K562 (cell line): ENCODE data around the gene CLASP1. TPM values are rescaled to one million over a fixed set of nuclear protein-coding genes. Genes with fewer than 3 reads are reported as not detected.

Experiments used
- ATAC-seq: fragments of 200-7000 bp; cut with Tn5 transposase; 3 replicates; pipeline ENCODE4 v1.9.1; 2020; ENCODE audit warnings: moderate library complexity
- BruUV-seq: library from RNA; stranded (reverse); fragments of 400-500 nt; replicated peaks from 2 replicates; lab custom pipeline; 2021; lab: Mats Ljungman, UMichigan
- CTCF ChIA-PET: fragments of 300-600 bp; formaldehyde crosslinking; extraction: SDS; loops from one replicate; lab custom pipeline; 2021; ENCODE audit warnings: low intra/inter-chr PET ratio; lab: Yijun Ruan, JAX
- POLR2A ChIA-PET: fragments of 300-600, 350-650 bp; sonication (Branson Sonifier 250); formaldehyde crosslinking; extraction: SDS; loops from one replicate; lab custom pipeline; 2021; ENCODE audit warnings: antibody characterized with exemption, inconsistent platforms; lab: Yijun Ruan, JAX
- DNase-seq, 4 experiments: peaks; one replicate each; pipeline versions ENCODE4 v3.0.0 to v3.0.0-alpha.2; 2011 to 2018; ENCODE audit warnings: low spot score in 3 of 4, mixed read lengths in 3 of 4; ENCODE audit errors: extremely low read depth in 1 of 4
- FAIRE-seq: peaks from 2 replicates; lab custom pipeline; 2011; peaks lifted over from hg19 to GRCh38; lab: Jason Lieb, UNC
- H2AFZ ChIP-seq: 2 replicates; pipeline ENCODE4 v1.6.0; 2011; ENCODE audit warnings: low read depth, low read length, control low read depth, inconsistent platforms
- H3K27ac ChIP-seq: fragments of 200-600 bp; 3 replicates; pipeline ENCODE4 v1.8.0; 2011; ENCODE audit warnings: low read depth, mild to moderate bottlenecking, control low read depth, inconsistent platforms, low read length, moderate library complexity, mixed read lengths; ENCODE audit errors: extremely low read depth
- H3K27me3 ChIP-seq, 2 experiments: fragments of 300-600 bp in 1 of 2; 2 replicates in 1 of 2; 3 replicates in 1 of 2; pipeline versions ENCODE4 v1.6.0 to v1.8.0; 2011; ENCODE audit warnings: inconsistent platforms in 2 of 2, low read length in 2 of 2, mild to moderate bottlenecking in 1 of 2, mixed read lengths in 1 of 2, moderate library complexity in 1 of 2; ENCODE audit not compliant: control insufficient read depth in 2 of 2, insufficient read depth in 2 of 2
- H3K36me3 ChIP-seq: fragments of 300-600 bp; 3 replicates; pipeline ENCODE4 v1.8.0; 2011; ENCODE audit warnings: mild to moderate bottlenecking, low read length, inconsistent platforms; ENCODE audit not compliant: control insufficient read depth, insufficient read depth
- H3K4me1 ChIP-seq, 2 experiments: fragments of 200-600 bp in 1 of 2; replicated peaks in 1 of 2; 2 replicates in 1 of 2; 3 replicates in 1 of 2; pipeline versions ENCODE4 v1.5.1 to v1.8.0; 2011; ENCODE audit warnings: inconsistent platforms in 2 of 2, low read length in 2 of 2, mild to moderate bottlenecking in 1 of 2, mixed read lengths in 1 of 2, moderate library complexity in 1 of 2; ENCODE audit not compliant: control insufficient read depth in 2 of 2, insufficient read depth in 2 of 2
- H3K4me2 ChIP-seq: 2 replicates; pipeline ENCODE4 v1.6.1; 2011; ENCODE audit warnings: low read length, control low read depth, inconsistent platforms, mixed read lengths; ENCODE audit not compliant: insufficient read depth
- H3K4me3 ChIP-seq: fragments of 200-600 bp; sonication (generic), shearing (Covaris generic); 2 replicates; pipeline ENCODE4 v1.5.1; 2016; ENCODE audit warnings: control low read depth, inconsistent platforms
- H3K79me2 ChIP-seq: fragments of 200-600 bp; 3 replicates; pipeline ENCODE4 v1.8.0; 2011; ENCODE audit warnings: low read length, inconsistent platforms; ENCODE audit not compliant: control insufficient read depth, insufficient read depth
- H3K9ac ChIP-seq, 2 experiments: 2 replicates each; pipeline versions ENCODE4 v1.6.0 to v1.6.1; 2011; ENCODE audit warnings: low read depth in 2 of 2, low read length in 2 of 2, control low read depth in 1 of 2, inconsistent platforms in 1 of 2, mild to moderate bottlenecking in 1 of 2, mixed read lengths in 1 of 2; ENCODE audit not compliant: insufficient read depth in 1 of 2
- H3K9me1 ChIP-seq: one replicate; pipeline ENCODE4 v1.6.0; 2011; ENCODE audit warnings: inconsistent platforms, mild to moderate bottlenecking, low read length, moderate library complexity; ENCODE audit not compliant: control insufficient read depth, insufficient read depth
- H3K9me3 ChIP-seq: replicated peaks from 2 replicates; pipeline ENCODE4 v1.5.1; 2011; ENCODE audit warnings: low read depth, low read length, inconsistent platforms; ENCODE audit not compliant: control insufficient read depth, insufficient read depth
- H4K20me1 ChIP-seq: replicated peaks from 2 replicates; pipeline ENCODE4 v1.6.1; 2011; ENCODE audit warnings: low read length, inconsistent platforms, mixed read lengths; ENCODE audit not compliant: control insufficient read depth, insufficient read depth
- ARNT ChIP-seq, 2 experiments: fragments of 450-650 bp; IDR thresholded peaks; 2 replicates each; pipeline ENCODE4 v1.6.1; 2016; ENCODE audit warnings: mild to moderate bottlenecking in 1 of 2
- ATF7 ChIP-seq: fragments of 450-650 bp; IDR thresholded peaks from 2 replicates; pipeline ENCODE4 v1.7.1; 2014; ENCODE audit warnings: mild to moderate bottlenecking, moderate library complexity
- CBX1 ChIP-seq: sonication (generic); IDR thresholded peaks from 2 replicates; pipeline ENCODE4 v1.6.1; 2016; ENCODE audit warnings: antibody characterized with exemption, low read depth, mild to moderate bottlenecking
- CBX3 ChIP-seq, 2 experiments: IDR thresholded peaks; 1 replicate in 1 of 2; 2 replicates in 1 of 2; pipeline ENCODE4 v1.6.1; 2012; ENCODE audit warnings: inconsistent platforms in 2 of 2, low read length in 2 of 2, borderline replicate concordance in 1 of 2, control low read depth in 1 of 2
- CBX5 ChIP-seq: IDR thresholded peaks from 2 replicates; pipeline ENCODE4 v1.6.1; 2014; ENCODE audit warnings: low read depth, borderline replicate concordance
- LEF1 ChIP-seq: fragments of 450-650 bp; IDR thresholded peaks from 2 replicates; pipeline ENCODE4 v1.6.1; 2016; ENCODE audit warnings: mild to moderate bottlenecking
- PHF21A ChIP-seq: fragments of 450-650 bp; IDR thresholded peaks from 2 replicates; pipeline ENCODE4 v1.6.1; 2017; ENCODE audit warnings: low read depth, borderline replicate concordance
- TRIM28 ChIP-seq: fragments of 450-650 bp; IDR thresholded peaks from 2 replicates; pipeline ENCODE4 v1.6.1; 2017
- ZEB2 ChIP-seq: fragments of 450-650 bp; IDR thresholded peaks from 2 replicates; pipeline ENCODE4 v1.6.1; 2016
- ZNF280A ChIP-seq: fragments of 450-650 bp; IDR thresholded peaks from 2 replicates; pipeline ENCODE4 v1.6.1; 2018; ENCODE audit warnings: mild to moderate bottlenecking, low read depth; ENCODE audit not compliant: partially characterized antibody
- ZNF561 ChIP-seq: fragments of 450-650 bp; formaldehyde crosslinking; conservative IDR thresholded peaks from 2 replicates; pipeline ENCODE4 v1.4.0; 2020; ENCODE audit warnings: mild to moderate bottlenecking, moderate library complexity
- ZNF592 ChIP-seq: fragments of 450-650 bp; IDR thresholded peaks from 2 replicates; pipeline ENCODE4 v1.6.1; 2017; ENCODE audit warnings: antibody characterized with exemption, mild to moderate bottlenecking
- WGBS: fragments of 100-300 bp; shearing (Covaris generic); methylation state at CpG from one replicate; pipeline ENCODE4 v1.1.6; 2016; ENCODE audit warnings: low coverage, mixed read lengths; ENCODE audit not compliant: insufficient coverage; ENCODE audit errors: missing lambda C conversion rate; 5-methylcytosine and 5-hydroxymethylcytosine counted together
- in situ Hi-C: fragments of 300-500 bp; cut with MboI; formaldehyde crosslinking; loops from 4 replicates; pipeline ENCODE4 v1.15.0; 2018; ENCODE audit warnings: inconsistent platforms, mixed read lengths
- intact Hi-C: fragments of 100-400 bp; cut with micrococcal nuclease; formaldehyde crosslinking; loops from 2 replicates; pipeline ENCODE4 v1.14.2; 2022
- polyA plus RNA-seq, 8 experiments: library from polyadenylated mRNA; depleted of rRNA in 4 of 8; stranded (reverse) in 5 of 8; unstranded in 3 of 8; fragments of >200 nt; fragmentation: Nextera tagmentation in 2 of 8; fragmentation: Illumina TruSeq in 1 of 8; extraction: Ambion mirVana in 2 of 8; extraction: Trizol in 1 of 8; gene quantifications; 2 replicates each; pipeline versions ENCODE4 v1.2.1 to v1.2.3, GENCODE V29; 2011 to 2014; ENCODE audit warnings: inconsistent platforms in 1 of 8, missing spikeins in 1 of 8
- total RNA-seq, 7 experiments: library from RNA; depleted of rRNA in 6 of 7; stranded (reverse); fragments of >200 nt in 6 of 7; fragmentation: Illumina TruSeq in 2 of 7; extraction: Trizol in 2 of 7; gene quantifications; 2 replicates each; pipeline versions ENCODE4 v1.2.1 to v1.2.3, GENCODE V29; 2011 to 2021; ENCODE audit warnings: low replicate concordance in 1 of 7

CLASP1 gene
- total and polyA plus RNA-seq, 9 of the 15 experiments (the other 6 are each of a cell fraction or from before 2014, with no cell fraction given), result 1.7 to 40.3 (median 20.7) TPM

- no peak for TF ChIP-seq ZNF592
These were observed 37.0 kb upstream of the CLASP1 start (continued) for GRCh38 chr2:121686218-121686617.

GRCh38 chr2:121682396-121683298 is 33.4 kb upstream of the CLASP1 start:
- no peaks in the 10 kb centered on the region for H3K36me3 ChIP-seq
- no peak for DNase-seq
- 37% methylated on average over 17 of the region's 17 CpGs for WGBS
- ChIA-PET POLR2A (interaction anchor here (0.8 to 1.1 kb wide), 2 partner anchors 10 to 19 kb away, joined by 3 to 4 read pairs; no protein-coding TSS in a partner anchor), CTCF (no interaction called here)
- no TSS peak for BruUV-seq
- no peak overlapping the region for H2AFZ ChIP-seq
- no peak for ATAC-seq
- H3K9ac ChIP-seq, result no peak overlapping the region
- in situ Hi-C loops (no loop called here), intact Hi-C loops (no loop called here)
- H3K79me2 ChIP-seq, result no peaks in the 10 kb centered on the region
- no peaks in the 10 kb centered on the region for H4K20me1 ChIP-seq
- FAIRE-seq, result no peak
- no peak overlapping the region for H3K4me3 ChIP-seq
- no peak overlapping the region for H3K4me2 ChIP-seq
- H3K9me3 ChIP-seq, result peaks cover 11% of the 10 kb centered on the region
- no peaks in the 10 kb centered on the region for H3K9me1 ChIP-seq
- 0 out of 5 replicates have a peak, but pooled peaks cover 0 to 3% of the 10 kb centered on the region in 2 experiments for H3K4me1 ChIP-seq
- H3K27ac ChIP-seq, result no peak overlapping the region
- H3K27me3 ChIP-seq, result no peaks in the 10 kb centered on the region
- no peak for TF ChIP-seq PHF21A
- peak in 1 of 2 experiments; percentile 100; a peak in 2 of 3 replicates for TF ChIP-seq CBX3 (IDR thresholded peaks at IDR 0.05; ENCODE audit: borderline replicate concordance in 1 of 2, low read length in 2 of 2)
- 0 out of 2 replicates have a peak, but pooled peaks have one; percentile 29 for TF ChIP-seq ATF7
- TF ChIP-seq CBX1, result peak; percentile 94; the same call in 1 of the 2 replicates
- peak in 1 of 2 experiments; percentile 77; a peak in 1 of 4 replicates for TF ChIP-seq ARNT (IDR thresholded peaks at IDR 0.05)
- TF ChIP-seq ZNF561 (CRISPR knock-in tag), result peak; percentile 92
- peak; percentile 71 for TF ChIP-seq ZEB2
- peak; percentile 100 for TF ChIP-seq ZNF280A
- 0 out of 2 replicates have a peak, but pooled peaks have one; percentile 21 for TF ChIP-seq LEF1
- peak; percentile 99 for TF ChIP-seq CBX5
- peak; percentile 99 for TF ChIP-seq TRIM28
